NB4 (cell line): ENCODE measurements around the gene CCDC92.
"Not testable (repeated sequence)": the region's sequence is repeated elsewhere in the genome, so short reads cannot be mapped to it uniquely, and the experiment has no call there.

Source experiments
- DNase-seq: peaks from one replicate; pipeline ENCODE4 v3.0.0; 2010; ENCODE audit warnings: low read depth
- H3K4me3 ChIP-seq: one replicate; pipeline ENCODE4 v1.5.1; 2011; ENCODE audit warnings: mild to moderate bottlenecking, low read depth, low read length, moderate library complexity
- MAX ChIP-seq: IDR thresholded peaks from 2 replicates; pipeline ENCODE4 v1.6.1; 2011; ENCODE audit warnings: low read depth, low read length
- MYC ChIP-seq: IDR thresholded peaks from 2 replicates; pipeline ENCODE4 v1.6.1; 2011; ENCODE audit warnings: low read depth, low read length
- POLR2A ChIP-seq: IDR thresholded peaks from 2 replicates; pipeline ENCODE4 v1.6.1; 2011; ENCODE audit warnings: mild to moderate bottlenecking; ENCODE audit not compliant: insufficient read length; ENCODE audit errors: extremely low read depth
- TF ChIP-seq, protein P1 (sequence below): IDR thresholded peaks from one replicate; pipeline ENCODE4 v1.5.1; 2012; ENCODE audit warnings: low read depth, low read length

The CCDC92 gene

DNA sequence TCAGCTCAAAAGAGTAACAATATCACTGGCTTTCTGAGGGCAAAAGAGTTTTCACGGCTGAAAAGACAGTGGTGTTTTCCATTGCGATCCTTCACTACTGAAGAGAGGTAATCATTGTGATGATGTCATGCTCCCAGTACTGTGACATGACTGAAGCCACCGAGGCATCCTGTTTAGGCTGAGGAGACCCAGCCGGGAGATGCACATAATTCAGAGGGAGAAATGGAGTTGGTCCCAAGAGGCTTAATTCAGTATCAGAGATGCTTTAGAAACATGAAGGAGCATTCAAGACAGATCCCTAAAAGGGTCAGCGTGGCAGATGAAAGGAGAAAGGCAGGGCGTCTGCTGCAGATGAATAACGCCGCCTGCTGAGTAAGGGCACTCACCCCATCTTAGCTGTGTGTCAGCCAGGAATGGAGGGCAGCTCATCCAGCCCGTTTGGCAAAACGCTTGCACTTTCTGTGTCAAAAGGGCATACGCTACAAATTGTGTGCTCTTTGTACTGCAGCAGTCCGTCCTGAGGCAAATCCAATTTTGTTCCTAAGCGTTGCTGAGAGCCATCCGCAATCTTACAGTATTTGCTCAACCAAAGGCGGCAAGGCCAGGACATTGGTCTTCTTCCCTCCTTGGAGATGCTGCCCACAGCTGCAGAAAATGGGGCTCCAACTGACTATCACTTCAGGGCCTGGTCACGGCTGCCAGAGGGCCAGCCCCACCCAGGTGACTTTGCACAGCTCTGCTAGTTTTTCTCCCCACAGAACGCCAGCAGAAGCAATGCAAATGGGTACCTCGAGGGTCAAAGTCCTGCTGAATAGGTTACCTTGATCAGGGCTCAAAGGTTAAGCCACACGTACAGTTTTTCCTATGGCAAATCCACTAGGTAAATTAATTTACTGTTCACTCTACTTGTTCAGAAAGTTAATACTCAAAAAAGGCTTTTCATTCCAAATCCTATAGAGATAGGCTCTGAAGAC is 23.5 kb downstream of the CCDC92 start:
- no peak for DNase-seq
- no peak for TF ChIP-seq MAX
- TF ChIP-seq, protein P1, sequence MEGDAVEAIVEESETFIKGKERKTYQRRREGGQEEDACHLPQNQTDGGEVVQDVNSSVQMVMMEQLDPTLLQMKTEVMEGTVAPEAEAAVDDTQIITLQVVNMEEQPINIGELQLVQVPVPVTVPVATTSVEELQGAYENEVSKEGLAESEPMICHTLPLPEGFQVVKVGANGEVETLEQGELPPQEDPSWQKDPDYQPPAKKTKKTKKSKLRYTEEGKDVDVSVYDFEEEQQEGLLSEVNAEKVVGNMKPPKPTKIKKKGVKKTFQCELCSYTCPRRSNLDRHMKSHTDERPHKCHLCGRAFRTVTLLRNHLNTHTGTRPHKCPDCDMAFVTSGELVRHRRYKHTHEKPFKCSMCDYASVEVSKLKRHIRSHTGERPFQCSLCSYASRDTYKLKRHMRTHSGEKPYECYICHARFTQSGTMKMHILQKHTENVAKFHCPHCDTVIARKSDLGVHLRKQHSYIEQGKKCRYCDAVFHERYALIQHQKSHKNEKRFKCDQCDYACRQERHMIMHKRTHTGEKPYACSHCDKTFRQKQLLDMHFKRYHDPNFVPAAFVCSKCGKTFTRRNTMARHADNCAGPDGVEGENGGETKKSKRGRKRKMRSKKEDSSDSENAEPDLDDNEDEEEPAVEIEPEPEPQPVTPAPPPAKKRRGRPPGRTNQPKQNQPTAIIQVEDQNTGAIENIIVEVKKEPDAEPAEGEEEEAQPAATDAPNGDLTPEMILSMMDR: no peak

DNA sequence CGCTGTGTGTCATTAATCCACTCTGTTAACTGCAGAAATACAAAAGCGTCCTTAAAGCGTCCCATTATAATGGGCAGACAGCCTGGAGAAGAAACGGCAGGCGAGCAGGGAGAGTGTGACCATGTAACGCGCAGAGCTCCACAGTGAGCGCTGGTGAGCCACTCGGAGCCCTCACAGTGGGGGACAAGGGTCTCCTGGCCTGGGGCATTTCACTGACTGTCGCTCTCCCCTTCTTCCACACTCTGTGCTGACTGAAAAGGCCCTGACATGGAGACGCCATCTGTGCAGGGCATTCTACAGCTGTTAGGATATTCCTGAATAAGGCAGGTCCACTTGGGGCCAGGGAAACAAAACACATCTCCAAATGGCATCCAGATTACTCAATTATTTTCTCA is 24.2 kb downstream of the CCDC92 start:
- H3K4me3 ChIP-seq: no peak overlapping the region
- DNase-seq: no peak
- TF ChIP-seq MYC (no peak), MAX (no peak), POLR2A (no peak)
- TF ChIP-seq, protein P1: no peak

More for the DNA sequence above, 23.5 kb downstream of the CCDC92 start:
- H3K4me3 ChIP-seq: no peak overlapping the region

DNA sequence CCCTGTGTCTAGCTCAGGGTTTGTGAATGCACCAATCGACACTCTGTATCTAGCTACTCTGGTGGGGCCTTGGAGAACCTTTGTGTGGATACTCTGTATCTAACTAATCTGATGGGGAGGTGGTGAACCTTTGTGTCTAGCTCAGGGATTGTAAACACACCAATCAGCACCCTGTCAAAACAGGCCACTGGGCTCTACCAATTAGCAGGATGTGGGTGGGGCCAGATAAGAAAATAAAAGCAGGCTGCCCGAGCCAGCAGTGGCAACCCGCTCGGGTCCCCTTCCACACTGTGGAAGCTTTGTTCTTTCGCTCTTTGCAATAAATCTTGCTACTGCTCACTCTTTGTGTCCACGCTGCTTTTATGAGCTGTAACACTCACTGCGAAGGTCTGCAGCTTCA is 25.1 kb downstream of the CCDC92 start:
- not testable (repeated sequence) for DNase-seq, H3K4me3 ChIP-seq

- not testable (repeated sequence) for H3K4me3 ChIP-seq, DNase-seq
Observed at GRCh38 chr12:123946516-123947505, 25.8 kb downstream of the CCDC92 start.

DNA sequence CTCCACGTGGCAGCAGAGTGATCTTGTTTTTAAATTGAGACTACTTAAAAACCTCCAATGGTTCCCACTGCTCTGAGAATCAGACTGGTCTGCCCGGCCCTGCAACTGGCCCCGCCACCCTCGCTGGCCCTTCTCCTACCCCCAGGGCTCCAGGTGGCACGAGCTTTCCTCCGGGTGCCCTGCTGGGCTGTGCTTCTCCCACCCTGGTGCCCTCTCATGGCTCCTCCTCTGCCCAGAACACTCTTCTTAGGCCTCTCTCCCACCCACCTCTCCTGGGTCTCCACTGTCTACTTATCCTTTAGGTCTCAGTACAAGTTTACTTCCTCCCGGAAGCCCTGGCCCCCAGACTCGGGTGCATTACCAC is 26.5 kb downstream of the CCDC92 start:
- no peak for TF ChIP-seq MYC
- TF ChIP-seq, protein P1: no peak
- TF ChIP-seq POLR2A: no peak
- no peak for TF ChIP-seq MAX
- H3K4me3 ChIP-seq: no peak overlapping the region
- DNase-seq: no peak

DNA sequence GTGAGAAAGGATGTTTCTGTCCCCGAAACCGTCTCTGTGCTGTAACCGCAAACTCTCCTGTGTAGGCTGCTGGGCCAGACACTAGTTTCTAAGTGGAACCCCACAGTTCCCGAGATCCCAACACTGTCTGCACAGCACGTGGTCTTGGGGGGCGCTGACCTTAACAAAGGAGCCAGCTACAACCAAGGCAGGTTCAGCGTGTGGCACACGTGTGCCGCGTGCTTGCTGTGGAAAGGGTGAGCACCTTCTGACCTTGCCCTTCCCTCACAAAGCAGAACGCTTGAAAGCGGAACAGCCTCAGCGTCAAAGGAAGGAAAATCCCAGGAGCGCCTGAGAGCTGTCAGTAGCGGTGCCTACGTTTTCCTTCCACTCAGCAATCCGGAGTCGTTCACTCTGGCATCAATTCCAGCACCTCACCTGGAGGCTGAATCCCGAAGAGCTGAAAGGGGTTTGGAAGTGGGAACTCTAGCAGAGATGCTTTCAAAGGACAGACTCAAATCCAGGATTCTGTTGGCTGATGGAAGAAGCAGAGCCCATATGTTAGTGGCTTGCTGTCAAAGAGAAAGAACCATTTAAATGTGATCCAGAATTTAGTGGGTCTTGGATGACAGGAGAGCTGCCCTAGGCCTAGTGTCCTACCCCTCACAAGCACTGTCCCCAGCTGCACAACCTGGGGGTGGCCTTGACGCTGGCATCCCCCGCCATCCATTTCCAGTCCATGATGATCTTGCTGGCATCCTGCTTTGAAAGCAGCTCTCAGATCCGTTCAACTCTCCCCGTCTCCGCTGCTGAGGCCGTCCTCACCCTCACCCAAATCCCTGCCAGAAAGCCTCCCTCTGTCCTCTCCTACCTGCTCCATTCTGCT is 27.1 kb downstream of the CCDC92 start:
- no peak overlapping the region for H3K4me3 ChIP-seq
- TF ChIP-seq MAX (no peak), MYC (no peak), POLR2A (no peak)
- TF ChIP-seq, protein P1: no peak
- DNase-seq: no peak
